RWPE1 (cell line): ENCODE data around the gene BCAR3.

Experiments used
- CTCF ChIA-PET: fragments of 350-600 bp; sonication (Branson Sonifier 250); formaldehyde crosslinking; extraction: SDS; loops from one replicate; lab custom pipeline; 2021; lab: Yijun Ruan, JAX
- POLR2A ChIA-PET: fragments of 400-600 bp; formaldehyde crosslinking; extraction: SDS; loops from one replicate; lab custom pipeline; 2020; ENCODE audit warnings: antibody characterized with exemption; ENCODE audit not compliant: low non-redundant PET; lab: Yijun Ruan, JAX
- DNase-seq: peaks from one replicate; pipeline ENCODE4 v3.0.0; 2012; ENCODE audit warnings: low spot score
- H3K27ac ChIP-seq: fragments of 450-650 bp; 2 replicates; pipeline ENCODE4 v1.5.1; 2017
- CTCF ChIP-seq: fragments of 450-650 bp; conservative IDR thresholded peaks from 2 replicates; pipeline ENCODE4 v1.5.1; 2017; ENCODE audit warnings: low read depth, mild to moderate bottlenecking

Gene BCAR3

GRCh38 chr1:93723110-93723509 lies 41.5 kb upstream of the BCAR3 start:
- ChIA-PET POLR2A (no interaction called here), CTCF (no interaction called here)
- no peak overlapping the region for H3K27ac ChIP-seq
- no peak for DNase-seq
- TF ChIP-seq CTCF, result no peak

GRCh38 chr1:93722081-93723031 lies 40.7 kb upstream of the BCAR3 start:
- no peak for TF ChIP-seq CTCF
- H3K27ac ChIP-seq, result peak overlapping the region; percentile 0; the same call in 1 of the 2 replicates
- POLR2A ChIA-PET, result no interaction called here
- no peak for DNase-seq
- CTCF ChIA-PET, result no interaction called here

- no peak for DNase-seq
- H3K27ac ChIP-seq, result peak overlapping the region; percentile 40
- no peak for TF ChIP-seq CTCF
- CTCF ChIA-PET, result no interaction called here
- POLR2A ChIA-PET, result no interaction called here
These were observed 39.5 kb upstream of the BCAR3 start for GRCh38 chr1:93720956-93721626.

- ChIA-PET CTCF (interaction anchor here (0.7 kb wide), 1 partner anchor 138 kb away, joined by 5 read pairs; no protein-coding TSS in a partner anchor), POLR2A (interaction anchor here (0.7 kb wide), 1 partner anchor 12 kb away, joined by 7 read pairs; no protein-coding TSS in a partner anchor)
- no peak for TF ChIP-seq CTCF
- H3K27ac ChIP-seq, result no peak overlapping the region
- DNase-seq, result no peak
These were observed 36.0 kb upstream of the BCAR3 start for GRCh38 chr1:93717640-93718039.

- POLR2A ChIA-PET, result no interaction called here
- CTCF ChIA-PET, result interaction anchor here (0.7 kb wide), 1 partner anchor 139 kb away, joined by 5 read pairs; no protein-coding TSS in a partner anchor
These were observed 35.3 kb upstream of the BCAR3 start for GRCh38 chr1:93716941-93717368.

More at GRCh38 chr1:93716941-93717368, 35.3 kb upstream of the BCAR3 start:
- TF ChIP-seq CTCF, result no peak
- H3K27ac ChIP-seq, result no peak overlapping the region
- peak; percentile 30 for DNase-seq
